A549 (cell line): ENCODE measurements around the gene SLC7A8. TPM values are rescaled to one million over a fixed set of nuclear protein-coding genes. Genes with fewer than 3 reads are reported as not detected.

Experiments
- ATAC-seq, 2 experiments: fragments of 200-7000 bp in 1 of 2; fragments of >200 bp in 1 of 2; cut with Nextera tagmentation in 1 of 2; cut with Tn5 transposase in 1 of 2; 3 replicates each; pipeline versions ENCODE4 v1.8.0 to v1.9.1; 2018 to 2020; ENCODE audit warnings: mild to moderate bottlenecking in 1 of 2, moderate library complexity in 1 of 2
- CTCF ChIA-PET: fragments of 300-600 bp; sonication (Branson Sonifier 250); formaldehyde crosslinking; extraction: SDS; loops from one replicate; lab custom pipeline; 2021; ENCODE audit warnings: antibody characterized with exemption, inconsistent platforms; lab: Yijun Ruan, JAX
- POLR2A ChIA-PET: fragments of 350-600 bp; formaldehyde crosslinking; extraction: SDS; loops from one replicate; lab custom pipeline; 2021; ENCODE audit warnings: antibody characterized with exemption, inconsistent platforms; lab: Yijun Ruan, JAX
- DNase-seq, 2 experiments: peaks; one replicate each; pipeline versions ENCODE4 v3.0.0 to v3.0.0-alpha.2; 2011 to 2016; ENCODE audit warnings: low read depth in 1 of 2, low spot score in 1 of 2
- FAIRE-seq: peaks from 2 replicates; lab custom pipeline; 2011; peaks lifted over from hg19 to GRCh38; lab: Jason Lieb, UNC
- H3K27ac ChIP-seq, 2 experiments: fragments of >200 bp; sonication (Bioruptor Twin); formaldehyde crosslinking; 3 replicates each; pipeline ENCODE4 v1.5.1; 2016 to 2017
- H3K4me1 ChIP-seq: fragments of >200 bp; sonication (Bioruptor Twin); formaldehyde crosslinking; 3 replicates; pipeline ENCODE4 v1.6.1; 2016
- H3K4me2 ChIP-seq: fragments of >200 bp; sonication (Bioruptor Twin); formaldehyde crosslinking; 3 replicates; pipeline ENCODE4 v1.6.1; 2016
- H3K4me3 ChIP-seq: fragments of >200 bp; sonication (Bioruptor Twin); formaldehyde crosslinking; 3 replicates; pipeline ENCODE4 v1.5.1; 2016
- H3K9me3 ChIP-seq: fragments of >200 bp; sonication (Bioruptor Twin); formaldehyde crosslinking; 3 replicates; pipeline ENCODE4 v1.6.1; 2016
- BHLHE40 ChIP-seq: IDR thresholded peaks from 2 replicates; pipeline ENCODE4 v1.6.1; 2012; ENCODE audit warnings: low read depth, low read length, inconsistent platforms
- CBX2 ChIP-seq: fragments of 200-600 bp; sonication (generic); IDR thresholded peaks from 2 replicates; pipeline ENCODE4 v1.6.1; 2016; ENCODE audit warnings: low read depth, mild to moderate bottlenecking, borderline replicate concordance
- CTCF ChIP-seq: fragments of >200 bp; sonication (Bioruptor Twin); formaldehyde crosslinking; IDR thresholded peaks from 3 replicates; pipeline ENCODE4 v1.5.1; 2016
- EHF ChIP-seq: fragments of 250-450 bp; sonication (Bioruptor Pico); IDR thresholded peaks from 2 replicates; pipeline ENCODE4 v1.5.0; 2020; ENCODE audit warnings: mild to moderate bottlenecking
- ESRRA ChIP-seq: fragments of 150-350 bp; IDR thresholded peaks from 2 replicates; pipeline ENCODE4 v1.6.1; 2014; ENCODE audit warnings: mild to moderate bottlenecking, low read length, borderline replicate concordance
- HOXA7 ChIP-seq: fragments of 250-450 bp; sonication (Bioruptor Pico); IDR thresholded peaks from 2 replicates; pipeline ENCODE4 v1.5.0; 2020; ENCODE audit warnings: mild to moderate bottlenecking, moderate library complexity
- JUN ChIP-seq, 2 experiments: fragments of >200 bp; sonication (Bioruptor Twin); formaldehyde crosslinking; IDR thresholded peaks; 2 replicates in 1 of 2; 3 replicates in 1 of 2; pipeline ENCODE4 v1.6.1; 2016 to 2017
- KDM1A ChIP-seq: fragments of 200-600 bp; sonication (generic); IDR thresholded peaks from 2 replicates; pipeline ENCODE4 v1.6.1; 2016; ENCODE audit warnings: low read depth, mild to moderate bottlenecking
- MAFK ChIP-seq: fragments of 450-650 bp; IDR thresholded peaks from 2 replicates; pipeline ENCODE4 v1.6.1; 2014; ENCODE audit not compliant: partially characterized antibody
- MAX ChIP-seq: IDR thresholded peaks from 2 replicates; pipeline ENCODE4 v1.6.1; 2012
- NPAS2 ChIP-seq: fragments of 250-450 bp; sonication (Bioruptor Pico); IDR thresholded peaks from 2 replicates; pipeline ENCODE4 v1.8.0; 2022; ENCODE audit warnings: mild to moderate bottlenecking, moderate library complexity, borderline replicate concordance
- POLR2AphosphoS2 ChIP-seq: conservative IDR thresholded peaks from 2 replicates; pipeline ENCODE4 v1.6.1; 2012; ENCODE audit warnings: low read length, improper control_type of control experiment, inconsistent platforms
- RAD21 ChIP-seq, 2 experiments: fragments of >200 bp in 1 of 2; sonication (Bioruptor Twin) in 1 of 2; formaldehyde crosslinking in 1 of 2; IDR thresholded peaks in 1 of 2; conservative IDR thresholded peaks in 1 of 2; 2 replicates in 1 of 2; 3 replicates in 1 of 2; pipeline ENCODE4 v1.6.1; 2012 to 2018; ENCODE audit warnings: inconsistent platforms in 1 of 2
- RARB ChIP-seq: fragments of 250-450 bp; sonication (Bioruptor Pico); IDR thresholded peaks from 2 replicates; pipeline ENCODE4 v1.8.0; 2021; ENCODE audit warnings: mild to moderate bottlenecking, moderate library complexity
- SMC3 ChIP-seq: fragments of >200 bp; sonication (Bioruptor Twin); formaldehyde crosslinking; IDR thresholded peaks from 3 replicates; pipeline ENCODE4 v1.6.1; 2018; ENCODE audit warnings: inconsistent platforms
- TP53 ChIP-seq: fragments of 250-450 bp; sonication (Bioruptor Pico); IDR thresholded peaks from 2 replicates; pipeline ENCODE4 v1.5.0; 2021; ENCODE audit warnings: mild to moderate bottlenecking, moderate library complexity
- ZNF302 ChIP-seq: fragments of 250-450 bp; sonication (Bioruptor Pico); IDR thresholded peaks from 2 replicates; pipeline ENCODE4 v1.9.0; 2021; ENCODE audit warnings: inconsistent platforms, mild to moderate bottlenecking, moderate library complexity
- ZSCAN20 ChIP-seq: fragments of 250-450 bp; sonication (Bioruptor Pico); IDR thresholded peaks from 2 replicates; pipeline ENCODE4 v1.8.0; 2022; ENCODE audit warnings: mild to moderate bottlenecking, moderate library complexity
- WGBS: methylation state at CpG from one replicate; pipeline ENCODE4 v1.1.6; 2017; ENCODE audit errors: missing lambda C conversion rate; 5-methylcytosine and 5-hydroxymethylcytosine counted together
- polyA plus RNA-seq, 4 experiments: library from polyadenylated mRNA; depleted of rRNA in 3 of 4; stranded (reverse); fragments of >200 nt; fragmentation: RNase III in 1 of 4; extraction: RNeasy Plus Mini Kit Qiagen cat#74134 plus additional on column Dnase treatment in 1 of 4; gene quantifications; 2 replicates in 3 of 4; 3 replicates in 1 of 4; pipeline ENCODE4 v1.2.3, GENCODE V29; 2011 to 2017
- TF ChIP-seq, protein P1 (sequence below): fragments of 200-600 bp; sonication (generic); IDR thresholded peaks from 2 replicates; pipeline ENCODE4 v1.6.1; 2016; ENCODE audit warnings: antibody characterized with exemption, mild to moderate bottlenecking, moderate library complexity
- TF ChIP-seq, protein P2 (sequence below): fragments of >200 bp; sonication (Bioruptor Twin); formaldehyde crosslinking; IDR thresholded peaks from 3 replicates; pipeline ENCODE4 v1.6.1; 2016

The SLC7A8 gene
- polyA plus RNA-seq, 2 of the 4 experiments (the other 2 are of a cell fraction) = 0.28 to 0.35 TPM

- CTCF ChIA-PET = interaction anchor here (0.6 to 25.1 kb wide), 38 partner anchors 9 to 881 kb away, joined by 3 to 848 read pairs (median 5); partner anchors contain the start of genes ACIN1 and CEBPE
These were observed 3.6 kb upstream of the SLC7A8 start for GRCh38 chr14:23186913-23187654.

DNA sequence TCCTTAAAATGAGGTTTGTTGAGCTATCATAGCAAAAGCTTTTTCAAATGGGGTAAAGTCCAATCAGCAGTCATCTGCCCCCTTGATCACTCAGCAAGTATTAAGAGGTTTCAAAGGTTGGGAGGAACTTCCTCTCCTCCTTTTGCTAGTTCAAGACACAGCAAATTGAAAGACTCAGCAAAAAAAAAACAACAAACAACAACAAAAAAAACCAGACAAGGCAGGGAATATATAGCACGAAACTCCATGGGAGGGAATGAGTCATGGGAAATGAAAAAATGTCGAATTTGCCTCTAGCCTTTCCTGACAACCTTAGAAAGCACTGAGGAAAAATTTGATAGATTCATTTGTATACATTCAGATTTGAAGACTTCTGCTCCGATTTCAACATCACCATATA lies 1.6 kb upstream of the SLC7A8 start:
- CTCF ChIA-PET = interaction anchor here (0.5 to 25.1 kb wide), 8 partner anchors 11 to 456 kb away, joined by 3 to 848 read pairs (median 4); partner anchors contain the start of genes ACIN1, C14orf119 and CEBPE
- no peak for ATAC-seq
- no peak for FAIRE-seq
- H3K4me1 ChIP-seq = 0 out of 3 replicates have a peak, but pooled peaks cover 3% of the 10 kb centered on the region
- WGBS = 22% methylated on average over 3 of the region's 3 CpGs
- H3K4me2 ChIP-seq = no peak overlapping the region
- DNase-seq = no peak
- peak; percentile 89 for TF ChIP-seq MAFK
- no peak for TF ChIP-seq SMC3
- TF ChIP-seq NPAS2 = no peak
- TF ChIP-seq, protein P1, sequence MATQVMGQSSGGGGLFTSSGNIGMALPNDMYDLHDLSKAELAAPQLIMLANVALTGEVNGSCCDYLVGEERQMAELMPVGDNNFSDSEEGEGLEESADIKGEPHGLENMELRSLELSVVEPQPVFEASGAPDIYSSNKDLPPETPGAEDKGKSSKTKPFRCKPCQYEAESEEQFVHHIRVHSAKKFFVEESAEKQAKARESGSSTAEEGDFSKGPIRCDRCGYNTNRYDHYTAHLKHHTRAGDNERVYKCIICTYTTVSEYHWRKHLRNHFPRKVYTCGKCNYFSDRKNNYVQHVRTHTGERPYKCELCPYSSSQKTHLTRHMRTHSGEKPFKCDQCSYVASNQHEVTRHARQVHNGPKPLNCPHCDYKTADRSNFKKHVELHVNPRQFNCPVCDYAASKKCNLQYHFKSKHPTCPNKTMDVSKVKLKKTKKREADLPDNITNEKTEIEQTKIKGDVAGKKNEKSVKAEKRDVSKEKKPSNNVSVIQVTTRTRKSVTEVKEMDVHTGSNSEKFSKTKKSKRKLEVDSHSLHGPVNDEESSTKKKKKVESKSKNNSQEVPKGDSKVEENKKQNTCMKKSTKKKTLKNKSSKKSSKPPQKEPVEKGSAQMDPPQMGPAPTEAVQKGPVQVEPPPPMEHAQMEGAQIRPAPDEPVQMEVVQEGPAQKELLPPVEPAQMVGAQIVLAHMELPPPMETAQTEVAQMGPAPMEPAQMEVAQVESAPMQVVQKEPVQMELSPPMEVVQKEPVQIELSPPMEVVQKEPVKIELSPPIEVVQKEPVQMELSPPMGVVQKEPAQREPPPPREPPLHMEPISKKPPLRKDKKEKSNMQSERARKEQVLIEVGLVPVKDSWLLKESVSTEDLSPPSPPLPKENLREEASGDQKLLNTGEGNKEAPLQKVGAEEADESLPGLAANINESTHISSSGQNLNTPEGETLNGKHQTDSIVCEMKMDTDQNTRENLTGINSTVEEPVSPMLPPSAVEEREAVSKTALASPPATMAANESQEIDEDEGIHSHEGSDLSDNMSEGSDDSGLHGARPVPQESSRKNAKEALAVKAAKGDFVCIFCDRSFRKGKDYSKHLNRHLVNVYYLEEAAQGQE = no peak
- POLR2A ChIA-PET = no interaction called here
- no peaks in the 10 kb centered on the region for H3K9me3 ChIP-seq
- H3K4me3 ChIP-seq = no peak overlapping the region
- no peak overlapping the region for H3K27ac ChIP-seq

More at GRCh38 chr14:23186913-23187654, 3.6 kb upstream of the SLC7A8 start:
- Histone ChIP-seq H3K4me2 (no peak overlapping the region), H3K9me3 (no peaks in the 10 kb centered on the region), H3K27ac (no peak overlapping the region), H3K4me1 (0 out of 3 replicates have a peak, but pooled peaks cover 3% of the 10 kb centered on the region), H3K4me3 (no peak overlapping the region)
- ATAC-seq = peak; percentile 63 to 83; a peak in 5 of 6 replicates
- FAIRE-seq = no peak
- TF ChIP-seq RAD21 (conservative IDR thresholded peaks at IDR 0.05 in 1 of 2, IDR thresholded peaks at IDR 0.05 in 1 of 2) = peak; percentile 92 to 96
- TF ChIP-seq SMC3 = peak; percentile 96
- TF ChIP-seq POLR2AphosphoS2 = no peak
- TF ChIP-seq CTCF = peak; percentile 93
- DNase-seq = peak; percentile 64 to 74
- POLR2A ChIA-PET = interaction anchor here (1.1 kb wide), 1 partner anchor 66 kb away, joined by 6 read pairs; no protein-coding TSS in a partner anchor
- 38% methylated on average over 12 of the region's 12 CpGs for WGBS

DNA sequence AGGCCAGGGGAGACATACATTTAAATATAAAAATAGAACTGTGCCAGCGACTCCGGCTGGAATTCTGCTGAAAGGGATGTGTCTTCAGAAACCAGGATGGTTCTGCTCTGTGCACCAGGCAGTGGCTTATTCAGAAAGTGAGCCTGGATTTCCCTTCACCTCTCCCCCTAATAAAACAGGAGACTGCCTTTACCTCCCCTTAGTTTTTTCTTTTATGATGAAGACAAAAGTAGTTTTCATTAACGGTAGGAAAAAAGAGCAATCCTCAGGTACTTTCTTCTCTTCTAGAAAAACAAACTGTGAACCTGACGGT lies 346 bp downstream of the SLC7A8 start:
- 12% methylated on average over 4 of the region's 4 CpGs for WGBS
- peak in 1 of 2 experiments; percentile 56; a peak in 3 of 6 replicates for ATAC-seq
- no peak for FAIRE-seq
- no peak for TF ChIP-seq ZSCAN20 (CRISPR knock-in tag)
- TF ChIP-seq MAX = no peak
- TF ChIP-seq, protein P2, sequence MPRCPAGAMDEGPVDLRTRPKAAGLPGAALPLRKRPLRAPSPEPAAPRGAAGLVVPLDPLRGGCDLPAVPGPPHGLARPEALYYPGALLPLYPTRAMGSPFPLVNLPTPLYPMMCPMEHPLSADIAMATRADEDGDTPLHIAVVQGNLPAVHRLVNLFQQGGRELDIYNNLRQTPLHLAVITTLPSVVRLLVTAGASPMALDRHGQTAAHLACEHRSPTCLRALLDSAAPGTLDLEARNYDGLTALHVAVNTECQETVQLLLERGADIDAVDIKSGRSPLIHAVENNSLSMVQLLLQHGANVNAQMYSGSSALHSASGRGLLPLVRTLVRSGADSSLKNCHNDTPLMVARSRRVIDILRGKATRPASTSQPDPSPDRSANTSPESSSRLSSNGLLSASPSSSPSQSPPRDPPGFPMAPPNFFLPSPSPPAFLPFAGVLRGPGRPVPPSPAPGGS = no peak
- no peak for TF ChIP-seq NPAS2
- no peak for TF ChIP-seq TP53 (CRISPR knock-in tag)
- no peak for TF ChIP-seq MAFK
- TF ChIP-seq, protein P1 = no peak
- no peak for TF ChIP-seq KDM1A
- no peak for TF ChIP-seq JUN (IDR thresholded peaks at IDR 0.05)
- TF ChIP-seq BHLHE40 = no peak
- TF ChIP-seq ESRRA = no peak
- TF ChIP-seq HOXA7 = no peak
- no peak for TF ChIP-seq EHF
- no peak for TF ChIP-seq RARB (CRISPR knock-in tag)
- TF ChIP-seq ZNF302 (CRISPR knock-in tag) = no peak
- no peak for TF ChIP-seq RAD21 (conservative IDR thresholded peaks at IDR 0.05 in 1 of 2, IDR thresholded peaks at IDR 0.05 in 1 of 2)
- no peak for TF ChIP-seq CBX2

More for the DNA sequence above, 346 bp downstream of the SLC7A8 start:
- Histone ChIP-seq H3K4me3 (peak overlapping the region; percentile 45), H3K27ac (no peak overlapping the region), H3K9me3 (no peaks in the 10 kb centered on the region), H3K4me1 (0 out of 3 replicates have a peak, but pooled peaks cover 3% of the 10 kb centered on the region), H3K4me2 (peak overlapping the region; percentile 78)
- POLR2A ChIA-PET = interaction anchor here (0.7 kb wide), 1 partner anchor 89 kb away, joined by 6 read pairs; no protein-coding TSS in a partner anchor
- no peak for DNase-seq
- CTCF ChIA-PET = interaction anchor here (0.6 to 25.1 kb wide), 3 partner anchors 33 to 175 kb away, joined by 3 to 848 read pairs (median 75); partner anchors contain the start of gene CEBPE
